GM19238 (cell line): ENCODE measurements around the gene PUSL1.

Experiments used
- DNase-seq: peaks from one replicate; pipeline ENCODE4 v3.0.0; 2011; ENCODE audit warnings: low spot score; ENCODE audit not compliant: insufficient read length

The PUSL1 gene

GRCh38 chr1:1294250-1294890 lies 14.0 kb upstream of the PUSL1 start:
- DNase-seq = no peak

- DNase-seq = no peak
Observed at GRCh38 chr1:1295154-1295923, 13.1 kb upstream of the PUSL1 start.

- no peak for DNase-seq
Observed at GRCh38 chr1:1296070-1297061, 12.0 kb upstream of the PUSL1 start.

GRCh38 chr1:1297802-1298424 lies 10.5 kb upstream of the PUSL1 start:
- no peak for DNase-seq

GRCh38 chr1:1298861-1299685 lies 9.3 kb upstream of the PUSL1 start:
- no peak for DNase-seq

- no peak for DNase-seq
Observed at GRCh38 chr1:1299686-1300351, 8.6 kb upstream of the PUSL1 start.

GRCh38 chr1:1300352-1300739 lies 8.1 kb upstream of the PUSL1 start:
- no peak for DNase-seq

GRCh38 chr1:1302006-1302430 lies 6.4 kb upstream of the PUSL1 start:
- no peak for DNase-seq

- no peak for DNase-seq
Observed at GRCh38 chr1:1302951-1303509, 5.4 kb upstream of the PUSL1 start.

GRCh38 chr1:1303736-1304135 lies 4.7 kb upstream of the PUSL1 start:
- no peak for DNase-seq

- DNase-seq = no peak
Observed at GRCh38 chr1:1304331-1305299, 3.8 kb upstream of the PUSL1 start.

GRCh38 chr1:1305300-1306069 lies 2.9 kb upstream of the PUSL1 start:
- peak; percentile 78 for DNase-seq

GRCh38 chr1:1306070-1306660 lies 2.2 kb upstream of the PUSL1 start:
- no peak for DNase-seq

GRCh38 chr1:1306661-1307260 lies 1.6 kb upstream of the PUSL1 start:
- DNase-seq = no peak

- no peak for DNase-seq
Observed at GRCh38 chr1:1307261-1307922, 1.0 kb upstream of the PUSL1 start.

- no peak for DNase-seq
Observed at GRCh38 chr1:1308756-1309250, 406 bp downstream of the PUSL1 start.
